ENCODE results near the gene FAF1.

Gene FAF1

GRCh38 chr1:50633465-50633864 is 326.6 kb downstream of the FAF1 start:
- no peak for DNase-seq (ENCODE audit: low read depth)

- DNase-seq (ENCODE audit: low read depth) = no peak
Observed at GRCh38 chr1:50631161-50631560, 328.9 kb downstream of the FAF1 start.

DNA sequence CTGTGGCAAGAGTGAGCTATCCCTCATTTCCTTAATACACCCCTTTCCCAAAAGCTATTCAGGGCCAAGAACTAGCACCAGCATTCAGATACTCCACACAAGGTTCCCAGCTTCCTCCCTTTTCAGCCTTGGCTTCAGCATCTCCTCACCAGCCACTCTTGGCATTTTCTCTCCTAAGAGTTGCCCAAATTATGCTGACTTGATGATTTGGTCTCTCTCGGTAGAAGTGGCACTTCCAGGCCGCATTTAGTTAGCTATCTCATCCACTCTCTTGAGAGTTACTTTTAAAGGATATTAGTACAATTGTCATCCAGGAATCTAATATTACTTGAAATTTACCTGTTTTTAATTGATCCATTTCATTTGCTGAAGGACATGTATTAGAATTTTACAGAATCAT is 337.8 kb downstream of the FAF1 start:
- no peak for DNase-seq (ENCODE audit: low read depth)

DNA sequence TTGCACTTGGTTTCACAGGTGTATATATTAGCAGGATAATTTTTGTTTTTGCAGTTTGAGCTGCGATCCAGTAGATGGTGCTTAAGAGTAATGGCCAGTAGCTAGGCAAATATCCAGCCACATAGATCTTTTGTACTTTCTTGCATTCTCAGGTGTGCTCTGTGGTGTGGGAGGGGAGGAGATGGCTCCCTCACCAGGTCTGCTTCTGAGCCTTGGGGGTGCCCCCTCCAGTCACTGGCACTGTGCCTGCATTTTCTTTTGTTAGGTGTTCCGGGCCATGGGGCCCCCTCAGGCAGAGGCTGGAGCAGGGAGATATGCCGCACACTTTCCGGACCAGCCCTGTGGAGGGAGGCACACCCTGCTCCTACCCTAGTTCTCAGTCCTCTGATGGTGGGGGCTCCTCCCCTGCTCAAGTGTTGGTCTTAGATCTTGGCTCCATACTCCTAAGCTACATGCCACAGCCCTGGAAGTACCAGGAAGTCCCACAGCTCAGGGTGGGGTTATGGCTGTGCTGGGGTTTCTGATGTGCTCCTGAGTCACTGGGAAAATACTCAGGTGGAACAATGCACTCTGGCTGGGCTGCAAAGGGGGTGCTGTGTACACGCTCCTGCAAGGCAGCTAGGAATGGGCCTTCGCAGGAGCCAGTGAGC is 339.3 kb downstream of the FAF1 start:
- peak; percentile 31 for DNase-seq (ENCODE audit: low read depth)

GRCh38 chr1:50615036-50615750 is 344.9 kb downstream of the FAF1 start:
- DNase-seq (ENCODE audit: low read depth) = peak; percentile 13

- DNase-seq (ENCODE audit: low read depth) = no peak
Observed at GRCh38 chr1:50611675-50612074, 348.4 kb downstream of the FAF1 start.

DNA sequence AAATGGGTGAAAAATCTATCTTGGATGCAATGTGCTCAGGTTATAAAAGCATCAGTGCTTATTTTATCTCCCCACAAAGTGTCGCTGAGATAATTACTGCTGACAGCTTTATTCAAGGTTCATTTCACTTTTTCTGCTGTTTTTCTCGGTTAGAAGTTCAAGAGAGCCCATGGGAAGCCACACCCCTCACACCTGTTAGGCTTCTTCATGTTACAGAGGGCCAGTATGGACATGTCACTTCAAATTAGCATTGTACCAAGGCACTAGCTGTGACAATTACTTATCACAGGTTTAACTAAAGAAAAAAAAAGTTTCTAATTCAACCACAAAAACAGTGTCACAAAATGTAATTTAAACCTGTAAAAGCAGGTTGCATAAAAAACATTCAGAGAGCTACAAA is 349.5 kb downstream of the FAF1 start:
- DNase-seq (ENCODE audit: low read depth) = no peak

DNA sequence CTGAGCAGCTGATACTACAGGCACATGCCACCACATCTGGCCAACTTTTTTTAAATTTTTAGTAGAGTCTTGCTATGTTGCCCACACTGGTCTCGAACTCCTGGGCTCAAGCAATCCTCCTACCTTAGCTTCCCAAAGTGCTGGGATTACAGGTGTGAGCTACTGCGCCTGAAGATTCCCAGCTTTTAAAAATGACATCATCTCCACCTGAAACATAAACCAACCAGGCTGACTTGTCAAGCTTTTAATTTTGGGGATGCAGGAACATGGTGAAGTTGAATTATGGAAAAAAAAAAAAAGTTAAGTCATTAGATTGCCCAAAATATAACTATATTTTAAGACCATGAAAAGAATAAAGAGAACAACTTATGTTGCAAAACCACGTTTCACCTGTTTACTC is 350.6 kb downstream of the FAF1 start:
- no peak for DNase-seq (ENCODE audit: low read depth)

- peak; percentile 49 for DNase-seq (ENCODE audit: low read depth)
Observed at GRCh38 chr1:50605186-50605875, 354.7 kb downstream of the FAF1 start.

DNA sequence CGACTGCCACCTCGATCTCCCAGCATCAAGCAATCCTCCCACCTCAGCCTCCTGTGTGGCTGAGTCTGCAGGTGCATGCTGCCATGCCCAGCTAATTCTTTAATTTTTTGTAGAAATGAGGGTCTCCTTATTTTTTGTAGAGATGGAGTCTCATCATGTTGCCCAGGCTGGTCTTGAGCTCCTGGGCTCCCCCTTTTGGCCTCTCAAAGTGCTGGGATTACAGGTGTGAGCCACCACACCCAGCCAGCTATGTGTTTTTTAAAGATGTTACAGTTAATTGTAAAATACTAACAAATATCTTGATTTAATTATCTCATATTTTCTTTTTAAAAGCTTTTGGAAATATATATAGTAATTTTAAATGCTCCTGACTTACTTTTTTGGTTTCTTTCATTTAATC is 355.5 kb downstream of the FAF1 start:
- DNase-seq (ENCODE audit: low read depth) = no peak

GRCh38 chr1:50603274-50604271 is 356.5 kb downstream of the FAF1 start:
- DNase-seq (ENCODE audit: low read depth) = no peak

DNA sequence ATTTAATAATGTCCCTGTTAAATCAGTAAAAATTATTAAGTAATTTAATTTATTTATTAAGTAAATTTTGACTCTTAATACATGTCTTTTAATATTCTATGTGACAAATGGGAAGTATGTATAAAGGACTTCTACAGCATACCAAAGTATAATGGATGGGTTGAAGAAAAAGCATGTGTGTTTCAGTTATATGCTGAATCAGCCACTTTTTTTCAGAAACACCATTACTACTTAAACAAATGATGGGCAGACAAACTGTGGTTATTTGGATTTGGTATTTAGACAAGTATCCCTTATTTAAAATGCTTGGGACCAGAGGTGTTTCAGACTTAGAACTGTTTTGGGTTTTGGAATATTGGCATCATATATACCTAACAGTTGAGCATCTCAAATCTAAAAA is 360.5 kb downstream of the FAF1 start:
- DNase-seq (ENCODE audit: low read depth) = no peak

DNA sequence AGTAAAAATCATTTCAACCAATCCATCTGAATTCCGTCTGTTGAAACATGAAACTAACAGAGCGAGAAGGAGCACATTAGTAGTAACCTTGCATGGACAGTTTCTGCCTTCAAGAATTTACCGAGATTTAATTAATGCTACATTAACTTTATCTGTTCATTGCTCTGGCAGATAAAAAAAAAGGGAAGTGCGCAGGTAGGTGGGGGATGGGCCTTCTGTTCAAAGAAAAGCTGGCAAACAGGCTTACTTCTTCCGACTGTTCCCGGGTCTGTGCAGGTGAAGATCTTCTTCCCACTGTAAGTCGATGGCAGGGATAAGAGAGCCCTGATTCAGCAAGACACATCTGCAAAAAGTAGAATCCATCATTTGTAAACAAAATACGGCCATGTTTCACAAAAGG is 364.2 kb downstream of the FAF1 start:
- DNase-seq (ENCODE audit: low read depth) = no peak

DNA sequence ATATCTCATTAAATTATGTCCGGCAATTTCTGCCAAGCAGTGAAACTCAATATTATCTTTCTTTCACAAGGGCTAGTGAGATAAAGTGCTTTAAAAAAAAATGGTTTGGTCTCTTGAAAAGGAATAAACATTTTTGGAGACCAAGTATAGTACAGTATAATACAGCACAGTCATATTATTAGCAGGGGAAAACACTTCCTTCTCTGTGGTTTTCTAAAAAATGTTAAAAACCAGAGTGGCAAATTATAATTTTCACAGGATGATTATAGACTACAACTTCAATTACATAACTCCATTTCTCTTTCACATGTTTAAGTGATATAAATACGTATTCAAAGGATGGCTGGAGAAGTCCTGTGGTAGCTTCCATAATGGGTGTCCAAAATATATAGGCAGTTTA is 366.6 kb downstream of the FAF1 start:
- DNase-seq (ENCODE audit: low read depth) = no peak

GRCh38 chr1:50591598-50591997 is 368.5 kb downstream of the FAF1 start:
- DNase-seq (ENCODE audit: low read depth) = peak; percentile 10

- DNase-seq (ENCODE audit: low read depth) = no peak
Observed at GRCh38 chr1:50582346-50582745, 377.7 kb downstream of the FAF1 start.

- DNase-seq (ENCODE audit: low read depth) = peak; percentile 35
Observed at GRCh38 chr1:50570066-50570468, 390.0 kb downstream of the FAF1 start.

GRCh38 chr1:50568782-50569181 is 391.3 kb downstream of the FAF1 start:
- no peak for DNase-seq (ENCODE audit: low read depth)

DNA sequence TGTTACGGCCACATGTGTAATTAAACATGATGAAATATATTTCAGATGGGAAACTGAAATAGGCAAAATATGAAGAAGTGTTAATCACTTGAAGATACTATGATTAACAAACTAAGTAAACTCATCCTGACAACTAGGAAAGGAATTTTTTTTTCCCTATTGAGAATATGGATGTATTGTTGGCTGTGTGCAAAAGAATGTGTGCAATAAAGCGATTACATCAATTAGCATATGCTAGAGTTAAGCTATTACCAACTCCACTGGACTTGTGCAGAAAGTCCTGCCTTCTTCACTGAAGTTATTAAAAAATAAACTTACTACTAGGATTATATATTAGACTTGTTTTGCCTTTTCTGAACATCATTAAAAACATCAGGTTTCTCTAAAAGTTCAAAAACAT is 393.7 kb downstream of the FAF1 start:
- no peak for DNase-seq (ENCODE audit: low read depth)

- no peak for DNase-seq (ENCODE audit: low read depth)
Observed at GRCh38 chr1:50564417-50564816, 395.6 kb downstream of the FAF1 start.

DNA sequence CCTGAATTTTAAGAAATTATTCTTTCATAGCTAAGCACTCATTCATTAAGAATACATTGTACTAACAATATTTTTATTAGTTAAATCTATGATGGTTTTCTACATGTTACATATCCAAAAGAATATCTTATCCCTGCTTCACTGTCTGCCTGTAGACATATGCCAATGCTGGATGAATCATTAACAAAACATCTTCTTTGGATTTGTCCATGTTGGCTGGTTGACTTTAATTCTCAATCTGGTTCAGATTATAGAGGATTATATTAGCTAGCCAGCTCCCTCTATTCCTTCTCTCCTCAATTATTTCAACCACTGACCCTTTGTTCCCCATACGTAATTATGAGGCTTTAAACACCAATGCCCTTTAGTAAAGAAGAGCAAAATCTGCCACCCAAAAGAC is 398.0 kb downstream of the FAF1 start:
- no peak for DNase-seq (ENCODE audit: low read depth)

- DNase-seq (ENCODE audit: low read depth) = no peak
Observed at GRCh38 chr1:50559421-50559820, 400.6 kb downstream of the FAF1 start.
